WTC11 (cell line): Measurements from ENCODE around the gene OR5B12.

Experiments used
- ARID4B ChIP-seq: sonication (generic); formaldehyde crosslinking; IDR thresholded peaks from 2 replicates; pipeline ENCODE4 v1.8.0; 2023; ENCODE audit warnings: missing genetic modification reagents, mild to moderate bottlenecking, borderline replicate concordance
- ATF3 ChIP-seq: sonication (generic); formaldehyde crosslinking; conservative IDR thresholded peaks from 2 replicates; pipeline ENCODE4 v1.8.1; 2022; ENCODE audit warnings: mild to moderate bottlenecking, missing genetic modification reagents
- CBFB ChIP-seq: sonication (generic); formaldehyde crosslinking; IDR thresholded peaks from 2 replicates; pipeline ENCODE4 v1.8.1; 2022; ENCODE audit warnings: mild to moderate bottlenecking, low read depth, missing genetic modification reagents
- CREM ChIP-seq: sonication (generic); formaldehyde crosslinking; IDR thresholded peaks from 2 replicates; pipeline ENCODE4 v1.8.1; 2022; ENCODE audit warnings: mild to moderate bottlenecking, missing genetic modification reagents, moderate library complexity
- CTCF ChIP-seq: fragments of 200-600 bp; IDR thresholded peaks from 2 replicates; pipeline ENCODE4 v1.8.0; 2022; ENCODE audit warnings: antibody characterized with exemption
- PRDM15 ChIP-seq: sonication (generic); formaldehyde crosslinking; IDR thresholded peaks from 2 replicates; pipeline ENCODE4 v1.8.0; 2022; ENCODE audit warnings: missing genetic modification reagents
- RELA ChIP-seq: sonication (generic); formaldehyde crosslinking; IDR thresholded peaks from 2 replicates; pipeline ENCODE4 v1.8.1; 2022; ENCODE audit warnings: missing genetic modification reagents, mild to moderate bottlenecking, borderline replicate concordance
- TCF7 ChIP-seq: sonication (generic); formaldehyde crosslinking; IDR thresholded peaks from 2 replicates; pipeline ENCODE4 v1.8.0; 2022; ENCODE audit warnings: mild to moderate bottlenecking, low read depth, missing genetic modification reagents, moderate library complexity
- USF1 ChIP-seq: sonication (generic); formaldehyde crosslinking; IDR thresholded peaks from 2 replicates; pipeline ENCODE4 v1.8.0; 2022; ENCODE audit warnings: mild to moderate bottlenecking, missing genetic modification reagents
- ZNF219 ChIP-seq: sonication (generic); formaldehyde crosslinking; IDR thresholded peaks from 2 replicates; pipeline ENCODE4 v1.8.0; 2023; ENCODE audit warnings: missing genetic modification reagents, mild to moderate bottlenecking, borderline replicate concordance
- ZNF416 ChIP-seq: fragments of 250-450 bp; sonication (Bioruptor Pico); IDR thresholded peaks from 2 replicates; pipeline ENCODE4 v1.9.0; 2021; ENCODE audit warnings: mild to moderate bottlenecking, inconsistent platforms

- TF ChIP-seq CTCF = no peak
- TF ChIP-seq CBFB = no peak
- TF ChIP-seq TCF7 (CRISPR knock-in tag) = no peak
- TF ChIP-seq PRDM15 = no peak
- no peak for TF ChIP-seq ARID4B (CRISPR knock-in tag)
- TF ChIP-seq ATF3 (CRISPR knock-in tag) = no peak
- no peak for TF ChIP-seq RELA
- TF ChIP-seq USF1 (CRISPR knock-in tag) = no peak
- no peak for TF ChIP-seq CREM (CRISPR knock-in tag)
- no peak for TF ChIP-seq ZNF416 (CRISPR knock-in tag)
- no peak for TF ChIP-seq ZNF219
Observed at GRCh38 chr11:58428021-58428420, 14.0 kb downstream of the OR5B12 start, which contains the start of gene OR5B2.
